Tongue (tissue), 2 donors: ENCODE results near the gene SLC35E3. TPM values are rescaled to one million over a fixed set of nuclear protein-coding genes. Genes with fewer than 3 reads are reported as not detected.
"Not testable (repeated sequence)": the region's sequence is repeated elsewhere in the genome, so short reads cannot be mapped to it uniquely, and the experiment has no call there.

Source experiments
- DNase-seq: peaks from one replicate; pipeline ENCODE4 v3.0.0-alpha.2; 2015
- total RNA-seq: library from RNA; depleted of rRNA; stranded (reverse); fragments of >200 nt; gene quantifications from one replicate; pipeline ENCODE4 v1.2.3, GENCODE V29; 2014

Gene SLC35E3
- total RNA-seq, 1 donor from 2014 or later: 4.2 TPM

DNA sequence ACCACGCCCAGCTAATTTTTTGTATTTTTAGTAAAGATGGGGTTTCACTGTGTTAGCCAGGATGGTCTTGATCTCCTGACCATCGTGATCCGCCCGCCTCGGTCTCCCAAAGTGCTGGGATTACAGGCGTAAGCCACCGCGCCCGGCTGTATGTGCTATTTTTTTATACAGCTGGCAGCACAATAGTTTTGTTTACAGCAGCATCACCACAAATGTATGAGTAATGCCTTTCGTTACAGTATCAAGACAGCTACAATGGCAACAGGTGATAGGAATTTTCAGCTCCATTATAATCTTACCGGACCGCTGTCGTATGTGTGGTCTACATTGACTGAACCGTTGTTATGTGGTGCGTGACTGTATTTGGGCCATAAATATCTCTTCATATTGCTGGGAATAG, 50.4 kb downstream of the SLC35E3 start:
- no peak for DNase-seq

DNA sequence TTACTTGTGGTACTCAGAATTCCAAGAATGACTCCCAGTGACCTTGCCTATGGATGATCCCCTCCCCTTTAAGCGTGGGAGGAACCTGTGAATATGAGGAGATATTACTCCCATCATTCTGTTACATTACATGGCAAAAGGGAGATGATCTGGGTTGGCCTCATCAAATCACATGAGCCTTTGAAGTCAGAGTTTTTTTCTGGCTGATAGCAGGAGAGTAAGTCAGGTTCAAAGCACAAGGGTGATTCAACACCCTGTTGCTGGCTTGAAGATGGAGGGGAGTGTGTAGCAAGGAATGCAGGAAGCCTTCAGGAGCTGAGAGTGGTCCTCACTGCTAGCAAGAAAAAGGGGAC, 52.9 kb downstream of the SLC35E3 start:
- no peak for DNase-seq

DNA sequence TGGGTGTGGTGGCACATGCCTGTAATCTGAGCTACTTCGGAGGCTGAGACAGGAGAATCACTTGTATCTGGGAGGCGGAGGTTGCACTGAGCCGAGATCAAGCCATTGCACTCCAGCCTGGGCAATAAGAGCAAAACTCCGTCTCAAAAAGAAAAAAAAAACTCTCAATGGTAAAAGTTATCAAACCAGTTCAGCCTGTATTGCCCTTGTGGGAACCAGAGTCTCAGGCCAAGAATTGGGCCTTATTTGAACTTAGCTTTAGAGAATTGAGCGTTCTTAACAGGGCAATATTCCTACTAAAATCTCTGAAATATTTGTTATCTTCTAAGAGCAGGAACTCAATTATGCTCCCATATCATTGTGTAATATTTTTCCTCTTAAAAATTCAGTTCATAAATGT, 54.3 kb downstream of the SLC35E3 start:
- DNase-seq: no peak

DNA sequence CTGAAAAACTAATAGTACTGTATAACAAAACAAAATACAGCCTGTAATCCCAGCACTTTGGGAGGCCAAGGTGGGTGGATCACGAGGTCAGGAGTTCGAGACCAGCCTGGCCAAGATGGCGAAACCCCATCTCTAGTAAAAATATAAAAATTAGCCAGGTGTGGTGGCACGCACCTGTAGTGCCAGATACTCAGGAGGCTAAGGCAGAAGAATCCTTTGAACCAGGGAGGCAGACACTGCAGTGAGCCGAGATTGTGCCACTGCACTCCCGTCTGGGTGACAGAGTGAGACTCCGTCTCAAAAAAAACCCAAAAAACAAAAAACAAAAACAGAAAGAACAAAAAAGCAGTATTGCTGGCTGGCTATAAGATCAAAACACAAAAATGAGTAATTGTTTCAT, 55.1 kb downstream of the SLC35E3 start:
- not testable (repeated sequence) for DNase-seq

DNA sequence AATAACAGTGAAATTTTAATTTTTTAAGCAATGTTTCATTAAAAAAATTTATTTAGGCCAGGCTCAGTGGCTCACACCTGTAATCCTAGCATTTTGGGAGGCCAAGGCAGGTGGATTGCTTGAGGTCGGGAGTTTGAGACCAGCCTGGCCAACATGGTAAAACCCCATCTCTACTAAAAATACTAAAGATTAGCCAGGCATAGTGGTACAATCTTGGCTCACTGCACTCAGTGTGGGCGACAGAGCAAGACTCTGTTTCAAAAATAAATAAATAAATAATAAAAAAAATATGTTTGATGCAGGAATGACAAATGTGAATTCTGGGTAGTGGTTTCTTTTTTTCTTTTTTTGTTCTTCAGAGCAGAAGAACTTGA, 56.4 kb downstream of the SLC35E3 start:
- DNase-seq: not testable (repeated sequence)

DNA sequence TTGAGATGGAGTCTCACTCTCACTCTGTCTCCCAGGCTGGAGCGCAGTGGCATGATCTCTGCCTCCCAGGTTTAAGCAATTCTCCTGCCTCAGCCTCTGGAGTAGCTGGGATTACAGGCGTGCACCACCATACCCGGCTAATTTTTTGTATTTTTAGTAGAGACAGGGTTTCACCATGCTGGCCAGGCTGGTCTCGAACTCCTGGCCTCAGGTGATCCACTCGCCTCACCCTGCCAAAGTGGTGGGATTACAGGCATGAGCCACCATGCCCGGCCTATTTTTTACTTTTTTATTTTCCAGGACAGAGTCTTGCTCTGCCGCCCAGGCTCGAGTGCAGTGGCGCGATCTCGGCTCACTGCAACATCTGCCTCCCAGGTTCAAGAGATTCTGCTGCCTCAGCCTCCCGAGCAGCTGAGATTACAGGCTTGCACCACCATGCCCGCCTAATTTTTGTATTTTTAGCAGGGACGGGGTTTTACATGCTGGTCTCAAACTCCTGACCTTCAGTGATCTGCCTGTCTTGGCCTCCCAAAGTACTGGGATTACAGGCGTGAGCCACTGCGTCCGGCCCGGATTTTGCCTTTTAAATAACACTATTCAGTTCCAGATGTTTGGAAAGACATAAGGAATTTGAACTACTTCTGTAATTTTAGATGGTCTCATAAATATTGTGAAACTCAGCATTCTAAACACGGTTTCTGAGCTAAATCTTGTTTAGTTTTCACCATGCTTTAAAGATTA, 57.1 kb downstream of the SLC35E3 start:
- DNase-seq: peak; percentile 16

DNA sequence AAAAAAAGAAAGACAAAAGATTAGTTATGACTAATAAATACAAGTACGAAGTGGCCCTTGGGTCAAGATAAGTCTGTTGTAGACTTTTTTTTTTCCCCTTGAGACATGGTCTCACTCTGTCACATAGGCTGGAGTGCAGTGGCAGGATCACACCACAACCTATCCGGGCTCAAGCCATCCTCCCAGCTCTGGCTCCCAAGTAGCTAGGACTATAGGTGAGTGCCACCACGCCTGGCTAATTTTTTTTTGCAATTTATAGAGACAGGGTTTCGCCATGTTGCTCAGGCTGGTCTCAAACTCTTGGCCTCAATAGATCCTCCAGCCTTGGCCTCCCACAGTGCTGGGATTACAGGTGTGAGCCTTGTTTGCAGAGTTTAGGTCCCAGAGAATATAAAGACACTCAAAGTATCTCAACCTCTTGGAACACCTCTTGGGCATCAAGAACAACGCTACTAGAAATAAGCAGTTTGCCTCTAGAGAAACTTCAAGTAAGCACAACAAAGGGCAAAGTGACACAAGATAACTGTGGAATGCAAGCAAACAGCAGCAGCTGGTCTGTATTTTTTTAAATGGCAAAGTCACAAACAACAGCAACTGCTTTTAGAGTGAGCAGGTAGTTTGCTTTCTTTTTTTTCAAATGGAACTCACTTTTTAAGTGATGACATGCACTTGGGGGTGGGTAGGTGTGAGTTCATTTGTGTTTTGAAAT, 58.1 kb downstream of the SLC35E3 start:
- DNase-seq: no peak

DNA sequence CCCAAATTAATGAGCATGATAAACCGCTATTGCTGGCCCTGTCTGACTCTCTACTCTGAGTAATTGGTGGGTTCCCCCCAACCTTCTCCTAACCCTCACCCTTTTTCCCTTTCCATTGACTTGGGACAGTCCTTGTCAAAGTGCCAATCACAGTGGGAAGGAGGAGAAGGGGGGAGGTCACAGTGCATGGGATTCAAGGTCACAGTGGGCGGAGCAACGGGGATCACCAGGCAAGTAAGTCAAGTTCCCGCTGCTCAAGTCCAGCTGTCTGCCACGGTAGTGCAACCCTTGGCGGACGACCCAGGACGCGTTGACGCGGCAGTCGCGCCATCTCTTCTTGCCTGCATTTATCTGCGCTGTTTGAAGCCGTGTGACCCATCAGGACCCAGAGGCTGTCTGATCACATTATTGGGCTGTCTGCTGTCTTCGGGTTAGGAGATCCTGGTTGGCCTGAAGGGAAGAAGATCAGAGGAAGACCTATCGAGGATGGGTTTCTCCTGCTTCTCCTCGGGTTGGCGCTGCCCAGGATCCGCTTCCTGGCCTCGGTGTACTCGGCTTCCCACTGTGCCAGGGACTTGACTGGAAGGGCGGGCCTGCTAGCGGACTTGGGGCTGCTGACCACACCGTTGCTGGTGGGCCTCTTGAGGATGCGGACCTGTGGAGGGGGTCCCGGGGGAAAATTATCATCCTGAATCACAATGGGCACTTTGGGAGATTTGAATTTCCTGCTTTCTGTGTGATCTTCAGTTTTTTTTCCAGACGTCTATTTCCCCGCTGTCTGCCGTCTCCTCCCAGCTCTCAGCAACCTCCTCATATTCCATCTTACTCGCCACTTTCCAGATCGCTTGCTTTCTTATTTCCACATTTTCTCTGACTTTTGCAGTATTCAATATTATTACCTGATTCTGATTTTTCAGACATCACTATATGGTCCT, 58.9 kb downstream of the SLC35E3 start:
- DNase-seq: no peak

DNA sequence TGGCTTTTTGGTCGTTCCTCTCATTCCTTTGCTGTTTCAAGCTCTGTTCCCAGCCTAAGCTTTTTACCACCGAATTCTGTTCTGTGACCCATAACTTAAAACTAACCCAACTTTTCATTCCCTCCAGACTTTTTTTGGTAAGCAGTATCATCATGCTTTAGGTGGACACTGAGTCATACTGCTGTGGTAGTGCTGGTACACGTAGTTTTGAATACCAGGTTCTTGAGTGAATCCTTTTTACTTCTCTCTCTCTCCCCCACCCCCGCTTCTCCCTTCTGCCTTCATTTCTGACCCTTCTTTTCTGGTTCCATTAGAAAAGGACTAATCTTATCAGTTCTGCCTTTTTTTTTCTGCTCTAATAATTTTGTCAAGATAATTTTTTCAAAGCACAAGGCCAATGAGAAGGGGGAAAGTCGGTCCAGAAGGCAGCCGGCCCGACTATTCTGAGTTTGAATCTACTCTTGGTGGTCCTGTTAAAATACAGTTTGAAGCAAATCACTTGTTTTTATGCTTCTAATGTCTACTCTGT, 59.7 kb downstream of the SLC35E3 start:
- DNase-seq: no peak

DNA sequence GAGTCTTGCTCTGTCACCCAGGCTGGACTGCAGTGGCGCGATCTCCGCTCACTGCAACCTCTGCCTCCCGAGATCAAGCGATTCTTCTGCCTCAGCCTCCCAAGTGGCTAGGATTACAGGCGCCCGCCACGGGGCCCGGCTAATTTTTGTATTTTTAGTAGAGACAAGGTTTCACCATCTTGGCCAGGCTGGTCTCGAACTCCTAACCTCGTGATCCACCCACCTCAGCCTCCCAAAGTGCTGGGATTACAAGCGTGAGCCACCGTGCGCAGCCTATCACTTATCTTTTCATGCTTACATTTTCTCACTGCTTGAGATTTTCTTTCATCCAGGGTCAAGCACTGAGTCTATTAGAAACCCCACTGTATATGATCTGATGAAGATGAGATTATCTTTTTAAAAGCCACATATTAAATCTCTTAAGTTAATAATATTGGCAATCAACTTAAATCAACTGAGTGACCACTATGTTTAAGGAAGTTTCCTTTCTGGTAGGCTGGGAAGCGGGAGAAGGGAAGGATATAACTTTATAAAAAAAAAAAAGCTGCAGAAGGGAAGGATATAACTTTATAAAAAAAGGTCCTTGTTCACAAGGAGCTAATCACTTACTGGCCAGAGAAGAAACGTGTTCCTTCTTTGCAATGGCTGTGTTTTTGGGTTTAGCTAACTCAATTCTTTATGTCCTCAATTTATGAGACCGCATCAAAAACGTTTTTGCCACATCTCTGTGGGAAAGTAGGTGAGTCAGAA, 60.7 kb downstream of the SLC35E3 start:
- no peak for DNase-seq

DNA sequence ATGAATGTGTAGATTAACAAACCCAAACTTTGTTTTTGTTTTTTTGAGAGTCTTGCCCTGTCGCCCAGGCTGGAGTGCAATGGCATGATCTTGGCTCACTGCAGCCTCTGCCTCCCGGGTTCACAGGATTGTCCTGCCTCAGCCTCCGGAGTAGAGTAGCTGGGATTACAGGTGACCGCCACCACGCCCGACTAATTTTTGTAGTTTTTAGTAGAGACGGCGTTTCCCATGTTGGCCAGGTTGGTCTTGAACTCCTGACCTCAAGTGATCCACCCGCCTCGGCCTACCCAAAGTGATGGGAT, 61.2 kb downstream of the SLC35E3 start:
- not testable (repeated sequence) for DNase-seq

DNA sequence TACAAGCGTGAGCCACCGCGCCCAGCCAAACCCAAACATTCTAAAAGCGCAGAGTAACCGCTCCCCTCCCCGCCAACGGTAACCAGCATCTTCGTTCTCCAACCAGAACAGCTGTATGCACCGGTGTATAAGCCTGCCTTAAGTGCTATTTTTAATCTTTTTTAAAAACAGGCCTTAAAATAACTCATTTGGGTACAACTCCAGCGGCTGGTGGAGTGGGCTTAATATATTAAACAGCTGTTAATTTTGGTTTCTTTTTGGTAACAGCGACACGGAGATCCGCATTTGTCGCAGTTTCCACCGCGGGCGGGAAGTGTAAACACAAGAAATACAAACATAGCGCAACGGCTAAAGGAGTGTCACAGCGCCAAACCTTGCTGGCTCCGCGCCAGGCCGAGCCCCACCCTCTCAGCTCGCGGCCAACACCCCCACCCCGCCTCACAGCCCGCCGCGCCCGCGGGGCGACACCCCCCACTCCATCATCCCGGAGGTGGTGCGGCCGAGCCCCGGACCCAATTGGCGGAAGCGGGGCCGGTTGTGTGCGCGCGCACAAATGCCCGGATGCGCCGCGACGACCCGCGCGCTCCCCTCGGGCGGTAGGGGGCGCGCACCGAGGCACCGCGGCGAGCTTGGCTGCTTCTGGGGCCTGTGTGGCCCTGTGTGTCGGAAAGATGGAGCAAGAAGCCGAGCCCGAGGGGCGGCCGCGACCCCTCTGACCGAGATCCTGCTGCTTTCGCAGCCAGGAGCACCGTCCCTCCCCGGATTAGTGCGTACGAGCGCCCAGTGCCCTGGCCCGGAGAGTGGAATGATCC, 61.8 kb downstream of the SLC35E3 start, which contains the start of gene MDM2:
TSS of gene MDM2 (plus strand) at position 602 of the 812 bp plus-strand sequence. CDS start 301 bp downstream, outside the sequence.
- peak; percentile 97 for DNase-seq

DNA sequence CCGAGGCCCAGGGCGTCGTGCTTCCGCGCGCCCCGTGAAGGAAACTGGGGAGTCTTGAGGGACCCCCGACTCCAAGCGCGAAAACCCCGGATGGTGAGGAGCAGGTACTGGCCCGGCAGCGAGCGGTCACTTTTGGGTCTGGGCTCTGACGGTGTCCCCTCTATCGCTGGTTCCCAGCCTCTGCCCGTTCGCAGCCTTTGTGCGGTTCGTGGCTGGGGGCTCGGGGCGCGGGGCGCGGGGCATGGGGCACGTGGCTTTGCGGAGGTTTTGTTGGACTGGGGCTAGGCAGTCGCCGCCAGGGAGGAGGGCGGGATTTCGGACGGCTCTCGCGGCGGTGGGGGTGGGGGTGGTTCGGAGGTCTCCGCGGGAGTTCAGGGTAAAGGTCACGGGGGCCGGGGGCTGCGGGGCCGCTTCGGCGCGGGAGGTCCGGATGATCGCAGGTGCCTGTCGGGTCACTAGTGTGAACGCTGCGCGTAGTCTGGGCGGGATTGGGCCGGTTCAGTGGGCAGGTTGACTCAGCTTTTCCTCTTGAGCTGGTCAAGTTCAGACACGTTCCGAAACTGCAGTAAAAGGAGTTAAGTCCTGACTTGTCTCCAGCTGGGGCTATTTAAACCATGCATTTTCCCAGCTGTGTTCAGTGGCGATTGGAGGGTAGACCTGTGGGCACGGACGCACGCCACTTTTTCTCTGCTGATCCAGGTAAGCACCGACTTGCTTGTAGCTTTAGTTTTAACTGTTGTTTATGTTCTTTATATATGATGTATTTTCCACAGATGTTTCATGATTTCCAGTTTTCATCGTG, 62.6 kb downstream of the SLC35E3 start:
- DNase-seq: peak; percentile 90

DNA sequence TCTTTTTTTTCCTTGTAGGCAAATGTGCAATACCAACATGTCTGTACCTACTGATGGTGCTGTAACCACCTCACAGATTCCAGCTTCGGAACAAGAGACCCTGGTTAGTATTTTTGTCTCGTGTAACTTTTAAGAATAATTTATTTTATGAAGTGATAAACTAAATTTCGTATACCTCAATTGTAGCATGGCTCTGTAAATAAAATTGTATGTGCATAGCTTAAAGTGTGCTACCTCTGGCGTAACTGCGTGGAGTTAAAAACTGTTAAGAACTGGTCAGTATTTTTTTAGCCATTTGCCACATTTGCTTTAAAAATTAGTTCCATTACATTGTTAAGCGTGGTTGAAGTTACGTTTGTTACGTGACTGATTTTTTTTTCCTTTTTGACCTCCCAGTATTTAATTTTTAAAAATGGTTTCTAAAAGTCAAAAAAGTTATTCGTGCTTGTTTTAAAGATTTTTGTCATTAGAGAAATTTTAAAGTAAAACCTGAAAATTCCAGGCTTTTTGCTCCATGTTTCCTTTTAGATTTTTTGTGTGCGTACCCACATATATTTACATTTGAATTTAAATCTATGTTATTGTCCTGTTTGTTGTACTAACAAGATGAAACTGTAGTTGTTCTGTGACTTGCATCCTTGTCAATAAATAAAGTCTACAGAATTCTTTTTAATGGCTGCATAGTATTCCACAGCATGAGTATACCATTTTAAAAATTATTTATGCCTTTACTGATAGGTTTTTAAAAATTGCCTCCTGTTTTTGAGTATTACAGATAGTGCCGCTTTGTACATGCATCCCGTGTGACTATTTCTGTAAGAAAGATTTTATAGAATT, 63.4 kb downstream of the SLC35E3 start:
- no peak for DNase-seq

DNA sequence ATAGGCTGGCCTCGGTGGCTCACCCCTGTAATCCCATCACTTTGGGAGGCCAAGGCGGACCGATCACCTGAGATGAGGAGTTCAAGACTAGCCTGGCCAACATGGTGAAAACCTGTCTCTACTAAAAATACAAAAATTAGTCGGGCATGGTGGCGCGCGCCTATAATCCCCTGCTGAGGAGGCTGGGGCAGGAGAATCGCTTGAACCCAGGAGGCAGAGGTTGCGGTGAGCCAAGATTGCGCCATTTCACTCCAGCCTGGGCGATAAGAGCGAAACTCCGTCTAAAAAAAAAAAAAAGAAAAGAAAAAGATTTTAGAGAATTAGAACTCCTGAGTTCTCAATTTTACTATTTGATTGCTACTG, 64.0 kb downstream of the SLC35E3 start:
- not testable (repeated sequence) for DNase-seq

DNA sequence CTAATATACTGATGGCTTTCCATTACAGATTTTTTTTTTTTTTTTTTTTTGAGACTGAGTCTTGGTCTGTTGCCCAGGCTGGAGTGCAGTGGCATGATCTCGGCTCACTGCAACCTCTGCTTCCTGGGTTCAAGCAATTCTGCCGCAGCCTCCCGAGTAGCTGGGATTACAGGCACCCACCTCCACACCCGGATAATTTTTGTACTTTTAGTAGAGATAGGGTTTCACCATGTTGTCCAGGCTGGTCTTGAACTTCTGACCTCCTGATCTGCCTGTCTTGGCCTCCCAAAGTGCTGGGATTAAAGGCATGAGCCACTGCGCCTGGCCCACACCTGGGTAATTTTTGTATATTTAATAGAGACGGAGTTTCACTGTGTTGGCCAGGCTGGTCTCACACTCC, 65.6 kb downstream of the SLC35E3 start:
- DNase-seq: not testable (repeated sequence)

DNA sequence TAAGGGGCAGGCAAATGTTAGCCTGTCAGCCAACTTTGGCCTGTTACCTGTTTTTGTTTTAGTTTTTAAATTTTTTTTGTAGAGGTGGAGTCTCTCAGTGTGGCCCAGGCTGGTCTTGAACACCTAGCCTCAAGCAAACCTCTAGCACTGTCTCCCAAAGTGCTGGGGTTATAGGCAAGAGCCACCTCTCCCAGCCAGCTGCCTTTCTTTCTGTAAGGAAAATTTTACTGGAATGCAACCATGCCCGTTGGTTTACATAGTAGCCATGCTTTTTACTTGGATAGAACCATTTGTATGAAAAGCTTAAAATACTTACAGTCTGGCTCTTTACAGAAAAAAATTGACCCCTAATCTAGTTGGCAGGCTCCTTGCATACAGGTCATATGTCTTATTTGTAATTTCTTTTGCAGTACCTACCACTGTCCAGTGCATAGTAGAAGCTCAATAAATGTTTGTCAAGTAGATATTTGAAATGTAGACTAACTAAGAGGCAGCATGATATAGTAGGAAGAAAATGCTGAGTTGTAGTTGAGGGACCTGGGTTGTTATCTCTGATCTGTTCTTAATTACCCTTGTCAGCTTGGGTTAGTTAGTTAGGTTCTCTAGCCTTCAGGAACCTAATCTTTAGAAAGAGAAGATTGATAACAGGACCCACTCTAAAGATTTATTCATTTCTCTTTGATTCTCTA, 66.7 kb downstream of the SLC35E3 start:
- DNase-seq: no peak

DNA sequence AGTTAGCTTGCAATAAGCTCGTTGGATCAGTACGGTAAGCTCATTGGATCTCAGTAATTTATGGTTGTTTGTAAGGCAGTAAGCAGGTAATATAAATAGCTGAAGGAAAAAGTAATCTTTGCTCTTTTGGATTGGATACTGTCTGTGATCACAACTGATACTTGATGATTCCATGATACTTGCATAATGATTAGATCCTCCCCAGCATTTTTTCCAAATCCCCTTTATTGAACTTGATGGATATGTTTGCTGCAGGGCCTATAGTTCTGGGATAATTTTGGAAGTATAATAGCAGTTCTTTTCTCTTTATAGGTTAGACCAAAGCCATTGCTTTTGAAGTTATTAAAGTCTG, 67.2 kb downstream of the SLC35E3 start:
- DNase-seq: no peak
